AG04450 (cell line): ENCODE data around the gene SKA2. TPM values are rescaled to one million over a fixed set of nuclear protein-coding genes. Genes with fewer than 3 reads are reported as not detected.
A peak's percentile ranks its signal among the peaks of the same experiment; 100 is the strongest.
"Not testable (repeated sequence)": the region's sequence is repeated elsewhere in the genome, so short reads cannot be mapped to it uniquely, and the experiment has no call there.

Experiments used
- CTCF ChIA-PET: fragments of 300-600, 350-600 bp; formaldehyde crosslinking; extraction: SDS; loops from one replicate; lab custom pipeline; 2022; ENCODE audit warnings: antibody characterized with exemption, inconsistent platforms; lab: Charles Lee
- POLR2A ChIA-PET: fragments of 350-600 bp; formaldehyde crosslinking; extraction: SDS; loops from one replicate; lab custom pipeline; 2021; ENCODE audit warnings: antibody characterized with exemption, inconsistent platforms; lab: Yijun Ruan, JAX
- DNase-seq: peaks from one replicate; pipeline ENCODE4 v3.0.0-alpha.2; 2011; ENCODE audit warnings: low read depth, low spot score
- H3K27ac ChIP-seq: one replicate; pipeline ENCODE4 v1.5.1; 2012; ENCODE audit warnings: low read depth, low read length, control low read depth
- H3K27me3 ChIP-seq: one replicate; pipeline ENCODE4 v1.6.0; 2012; ENCODE audit warnings: low read length; ENCODE audit not compliant: control insufficient read depth, insufficient read depth
- H3K4me3 ChIP-seq: 2 replicates; pipeline ENCODE4 v1.5.1; 2011; ENCODE audit warnings: mild to moderate bottlenecking, low read depth, low read length, control low read depth
- H3K9me3 ChIP-seq: 2 replicates; pipeline ENCODE4 v1.5.1; 2012; ENCODE audit warnings: low read length; ENCODE audit not compliant: control insufficient read depth, insufficient read depth
- CTCF ChIP-seq: IDR thresholded peaks from 2 replicates; pipeline ENCODE4 v1.5.1; 2011; ENCODE audit warnings: low read depth, low read length, control low read depth, inconsistent platforms
- polyA plus RNA-seq: library from polyadenylated mRNA; depleted of rRNA; stranded (reverse); fragments of >200 nt; gene quantifications from 2 replicates; pipeline ENCODE4 v1.2.3, GENCODE V29; 2011

The SKA2 gene
- polyA plus RNA-seq, 1 experiment, result 45.4 TPM

GRCh38 chr17:59094861-59095530 lies 60.0 kb downstream of the SKA2 start:
- POLR2A ChIA-PET, result interaction anchor here (2.7 kb wide), 1 partner anchor 11 kb away, joined by 14 read pairs; the partner anchor contains the start of gene TRIM37
- H3K27me3 ChIP-seq, result no peaks in the 10 kb centered on the region
- CTCF ChIA-PET, result interaction anchor here (1.4 kb wide), 1 partner anchor 11 kb away, joined by 6 read pairs; the partner anchor contains the start of gene TRIM37
- H3K4me3 ChIP-seq, result no peak overlapping the region
- peaks cover 4% of the 10 kb centered on the region; the same call in 1 of the 2 replicates for H3K9me3 ChIP-seq
- no peak overlapping the region for H3K27ac ChIP-seq
- TF ChIP-seq CTCF, result no peak
- DNase-seq, result no peak

GRCh38 chr17:59093702-59094231 lies 61.2 kb downstream of the SKA2 start:
- H3K4me3 ChIP-seq, result peak overlapping the region; percentile 0; the same call in 1 of the 2 replicates
- no peaks in the 10 kb centered on the region for H3K27me3 ChIP-seq
- peaks cover 4% of the 10 kb centered on the region; the same call in 1 of the 2 replicates for H3K9me3 ChIP-seq
- peak overlapping the region; percentile 86 for H3K27ac ChIP-seq
- POLR2A ChIA-PET, result interaction anchor here (2.7 kb wide), 1 partner anchor 13 kb away, joined by 14 read pairs; the partner anchor contains the start of gene TRIM37
- CTCF ChIA-PET, result no interaction called here
- no peak for TF ChIP-seq CTCF
- peak; percentile 81 for DNase-seq

GRCh38 chr17:59093145-59093701 lies 61.8 kb downstream of the SKA2 start:
- ChIA-PET CTCF (interaction anchor here (1.1 kb wide), 2 partner anchors 13 to 461 kb away, joined by 3 read pairs; no protein-coding TSS in a partner anchor), POLR2A (interaction anchor here (0.6 to 2.7 kb wide), 2 partner anchors 13 to 18 kb away, joined by 3 to 14 read pairs; partner anchors contain the start of gene TRIM37)
- no peaks in the 10 kb centered on the region for H3K27me3 ChIP-seq
- no peak for DNase-seq
- H3K9me3 ChIP-seq, result peaks cover 1% of the 10 kb centered on the region; the same call in 1 of the 2 replicates
- H3K4me3 ChIP-seq, result peak overlapping the region; percentile 0
- peak overlapping the region; percentile 72 for H3K27ac ChIP-seq
- TF ChIP-seq CTCF, result no peak

GRCh38 chr17:59090593-59090992 lies 64.4 kb downstream of the SKA2 start:
- H3K27me3 ChIP-seq, H3K9me3 ChIP-seq, H3K27ac ChIP-seq, DNase-seq, H3K4me3 ChIP-seq, POLR2A ChIA-PET, CTCF ChIA-PET: not testable (repeated sequence)

- POLR2A ChIA-PET, result no interaction called here
- no peak for DNase-seq
- Histone ChIP-seq H3K27me3 (no peaks in the 10 kb centered on the region), H3K27ac (no peak overlapping the region), H3K4me3 (no peak overlapping the region), H3K9me3 (no peaks in the 10 kb centered on the region)
- no peak for TF ChIP-seq CTCF
- CTCF ChIA-PET, result interaction anchor here (0.6 to 1.0 kb wide), 2 partner anchors 373 to 374 kb away, joined by 3 read pairs; no protein-coding TSS in a partner anchor
Measured at GRCh38 chr17:59084154-59084553, 70.8 kb downstream of the SKA2 start.
